A172 (cell line): Measurements from ENCODE around the gene ASPDH. TPM values are rescaled to one million over a fixed set of nuclear protein-coding genes. Genes with fewer than 3 reads are reported as not detected.

Experiments
- DNase-seq: peaks from one replicate; pipeline ENCODE4 v3.0.0-alpha.2; 2015; ENCODE audit warnings: low spot score
- total RNA-seq: library from RNA; depleted of rRNA; stranded (reverse); fragments of >200 nt; shearing (Covaris generic); gene quantifications from 2 replicates; pipeline ENCODE4 v1.2.3, GENCODE V29; 2014

The ASPDH gene
- total RNA-seq, 1 experiment from 2014 or later: not detected

DNA sequence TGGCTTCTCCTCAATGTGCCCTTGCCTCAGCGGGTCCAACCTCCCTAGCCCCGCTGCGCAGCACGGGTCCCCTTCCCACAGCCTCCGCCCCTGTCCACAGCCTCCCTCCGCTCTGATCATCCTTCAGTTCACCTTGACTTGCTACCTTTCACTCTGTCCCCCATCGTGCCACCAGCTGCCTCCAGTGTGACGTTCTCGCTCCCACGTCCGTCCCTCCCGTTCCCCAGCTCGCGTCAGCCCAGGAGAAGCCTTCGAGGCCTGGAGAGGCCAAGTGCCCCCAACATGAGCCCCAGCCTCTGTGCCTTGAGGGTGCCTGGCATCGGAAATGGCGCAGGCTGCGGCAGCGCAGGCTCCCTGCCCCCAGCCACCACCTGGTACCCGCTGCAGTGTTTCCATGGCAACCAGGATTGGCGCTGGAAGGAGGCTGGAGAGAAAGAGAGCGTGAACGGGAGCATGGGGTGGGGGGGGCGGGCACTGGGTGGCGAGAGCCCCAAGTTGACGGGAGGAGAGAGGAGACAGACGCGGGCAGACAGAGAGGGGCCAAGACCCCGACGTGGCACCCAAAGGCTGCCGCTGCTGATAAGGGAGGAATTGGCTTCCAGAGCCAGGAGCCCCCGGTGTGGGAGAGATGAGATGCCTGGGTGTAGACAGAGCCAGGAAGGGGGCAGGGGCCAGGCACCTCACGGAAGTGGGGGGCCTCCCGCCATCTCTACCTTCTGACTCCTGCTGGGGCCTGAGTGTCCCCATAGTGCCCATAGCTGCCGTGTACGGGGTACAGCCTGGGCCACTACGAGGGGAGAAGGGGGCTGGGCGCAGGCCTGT is 844 bp upstream of the ASPDH start:
- no peak for DNase-seq

DNA sequence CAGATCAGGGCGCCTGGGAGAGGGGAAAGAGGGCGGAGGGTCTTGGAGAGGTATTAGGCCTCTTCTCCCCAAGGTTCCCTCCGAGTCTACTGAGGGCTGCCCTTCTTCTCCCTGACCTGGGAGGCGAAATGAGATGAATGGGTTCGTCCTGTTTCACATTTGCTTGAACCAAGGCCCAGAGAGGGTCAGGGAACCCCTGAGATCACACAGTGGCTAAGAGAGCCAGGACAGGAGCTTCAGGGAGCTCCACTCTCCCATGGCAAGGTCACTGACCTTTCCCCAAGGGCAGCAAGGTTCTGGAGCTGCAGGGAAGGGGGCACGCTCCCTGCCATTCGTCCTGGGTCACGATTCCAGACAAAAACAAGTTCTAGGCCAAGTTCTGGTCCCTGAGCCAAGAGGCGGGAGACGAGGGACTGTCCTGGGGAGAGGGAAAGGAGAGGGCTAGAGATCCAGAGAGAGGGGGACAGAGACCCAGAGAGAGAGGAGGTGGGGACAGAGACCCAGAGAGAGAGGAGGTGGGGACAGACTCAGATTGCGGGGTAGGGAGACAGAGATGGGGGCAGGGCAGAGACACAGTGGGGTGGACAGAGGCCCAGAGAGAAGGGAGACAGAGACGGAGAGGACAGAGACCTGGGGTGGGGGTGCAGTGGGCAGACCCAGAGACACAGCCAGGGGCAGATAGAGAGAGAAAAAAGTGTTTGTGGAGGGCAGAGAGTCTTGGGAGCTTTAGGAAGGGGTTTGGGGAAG is 541 bp downstream of the ASPDH start:
- DNase-seq: no peak

DNA sequence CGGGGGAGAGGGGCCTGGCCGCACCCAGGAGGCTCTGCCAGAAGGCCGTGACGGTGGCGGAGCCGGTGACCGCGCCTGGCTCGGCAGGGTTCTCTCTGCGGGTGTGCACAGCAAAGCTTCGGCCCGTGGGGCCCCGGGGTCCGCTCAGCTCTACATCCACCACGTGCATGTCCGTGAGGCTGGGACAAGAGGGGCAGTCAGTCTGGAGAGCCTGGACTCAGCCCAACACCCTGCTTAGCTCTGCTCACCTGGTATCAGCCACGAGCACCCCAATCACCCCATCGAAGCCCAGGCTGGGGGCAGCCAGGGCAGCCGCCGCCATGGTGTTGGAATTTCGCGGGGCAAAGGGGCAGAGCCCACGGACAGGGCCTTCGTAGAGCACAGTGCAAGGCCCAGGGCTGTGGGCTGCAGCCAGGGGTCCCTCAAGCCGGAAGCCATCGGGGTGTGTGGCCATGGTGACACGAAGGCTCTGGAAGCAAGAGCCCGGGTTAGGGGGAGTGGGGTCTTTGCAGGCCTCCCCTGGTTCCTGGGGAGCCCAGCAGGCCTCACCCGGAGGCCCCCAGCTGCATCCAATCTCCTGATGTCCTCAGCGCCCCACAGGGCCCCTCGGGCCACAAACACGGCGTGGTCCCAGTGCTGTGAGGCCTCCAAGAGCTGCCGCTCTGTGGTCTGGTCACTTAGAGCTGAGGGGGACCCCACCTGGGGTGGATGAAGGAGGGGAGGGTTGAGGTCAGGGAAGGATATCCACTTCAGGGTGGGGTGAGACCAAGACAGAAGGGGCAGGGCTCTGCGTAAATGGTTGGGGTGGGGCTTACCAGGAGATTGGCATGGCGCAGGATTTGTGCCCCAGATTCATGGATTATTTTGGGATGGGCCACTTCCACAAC is 1.4 kb downstream of the ASPDH start:
- DNase-seq: no peak

DNA sequence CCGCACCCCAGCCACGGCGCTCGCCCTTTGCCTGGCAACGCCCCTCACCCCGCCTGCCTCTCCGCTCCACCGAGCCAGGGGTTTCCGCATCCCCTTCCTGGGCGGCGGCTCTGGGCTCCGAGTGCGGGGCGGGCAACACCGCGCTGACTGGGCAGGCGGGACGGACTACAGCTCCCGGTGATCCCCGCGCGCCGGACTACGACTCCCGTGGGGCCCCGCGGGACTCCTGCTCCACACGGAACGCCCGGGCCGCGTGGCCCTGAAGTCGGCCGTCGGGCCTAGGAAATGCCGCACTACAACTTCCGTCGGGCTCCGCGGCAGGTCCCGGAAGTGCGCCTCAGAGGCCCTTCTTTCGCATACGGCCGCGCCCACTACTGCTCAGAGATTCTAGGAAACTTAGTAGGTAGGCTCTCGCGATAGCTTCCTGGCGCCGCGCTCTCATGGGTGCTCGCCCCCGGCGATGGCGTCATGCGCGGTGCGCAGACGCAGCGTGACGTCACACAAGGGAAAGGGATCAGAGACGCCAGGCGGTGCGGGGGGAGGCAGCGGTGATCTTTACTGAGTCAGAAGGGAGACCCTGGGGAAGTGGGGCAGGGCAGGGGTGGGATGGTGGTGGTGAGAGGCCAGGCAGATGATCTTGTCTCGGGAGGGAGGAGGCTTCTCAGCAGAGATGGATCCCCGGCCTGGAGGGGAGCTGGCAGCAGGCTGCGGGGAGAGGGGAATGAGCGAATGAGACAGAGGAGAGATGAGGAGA is 2.5 kb downstream of the ASPDH start, which contains the start of gene JOSD2:
Gene JOSD2, minus strand, starts transcription at position 123 of the 754 bp plus-strand sequence. CDS start 760 bp downstream, outside the sequence.
- DNase-seq: peak; percentile 99

DNA sequence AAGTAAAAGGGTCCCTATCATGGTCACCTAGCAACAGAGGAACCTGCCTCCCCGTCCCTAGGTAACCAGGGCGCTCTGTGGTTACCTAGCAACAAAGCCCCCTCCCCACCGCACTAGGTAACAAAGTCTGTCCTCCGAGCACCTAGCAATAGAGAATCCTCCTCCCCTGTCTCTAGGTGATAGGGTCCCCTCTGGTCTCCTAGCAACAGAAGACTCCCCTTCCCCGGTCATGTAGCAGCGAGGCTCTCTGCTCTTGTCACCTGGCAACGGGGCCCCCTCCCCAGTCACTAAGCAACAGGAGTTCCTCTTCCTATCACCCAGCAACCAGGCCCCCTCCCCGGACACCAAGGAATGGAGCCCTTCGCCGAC is 3.0 kb downstream of the ASPDH start:
- no peak for DNase-seq

DNA sequence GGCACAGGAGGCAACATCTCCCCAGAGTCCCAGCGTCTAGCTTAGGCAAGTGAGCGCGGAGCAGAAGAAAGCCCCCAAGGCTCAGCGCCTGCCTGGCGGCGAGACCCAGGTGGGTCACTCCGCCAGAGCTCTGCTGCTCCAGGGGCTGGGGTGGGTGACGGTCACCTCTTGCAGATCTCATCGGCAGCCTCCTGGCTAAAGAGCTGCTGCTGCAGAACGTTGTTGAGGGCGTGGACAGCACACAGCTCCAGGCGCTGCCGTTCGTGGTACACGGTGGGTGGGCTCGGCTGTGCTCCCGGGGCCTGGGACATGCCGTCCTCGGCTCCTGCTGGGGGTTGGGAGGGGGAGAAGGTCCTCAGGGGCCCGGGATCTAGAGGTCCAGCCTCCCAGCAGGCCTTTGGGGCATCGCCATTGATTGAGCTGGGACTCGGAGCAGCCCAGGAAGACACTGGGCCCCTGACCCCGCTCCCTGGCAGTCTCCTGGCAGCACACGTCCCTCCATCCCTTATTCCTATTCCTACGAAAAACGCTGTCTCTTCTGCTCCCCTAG is 3.5 kb downstream of the ASPDH start:
- DNase-seq: no peak

DNA sequence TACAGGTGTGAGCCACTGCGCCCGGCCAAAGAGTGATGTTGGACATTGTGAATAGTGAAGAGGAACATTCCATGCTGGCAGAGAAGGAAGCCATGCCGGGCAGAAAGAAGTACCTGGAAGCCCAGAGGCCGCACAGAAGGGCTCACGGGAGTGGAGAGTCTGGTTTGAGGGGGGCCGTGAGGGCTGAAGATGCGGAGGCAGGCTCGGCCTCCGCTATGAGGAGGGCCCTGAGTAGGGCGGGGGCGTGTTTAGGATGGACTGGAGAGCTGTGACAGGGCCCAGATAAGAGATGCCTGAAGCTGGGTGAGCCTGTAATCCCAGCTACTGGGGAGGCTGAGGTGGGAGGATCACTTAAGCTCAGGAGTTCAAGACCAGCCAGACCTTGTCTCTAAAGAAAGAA is 4.3 kb downstream of the ASPDH start:
- no peak for DNase-seq

DNA sequence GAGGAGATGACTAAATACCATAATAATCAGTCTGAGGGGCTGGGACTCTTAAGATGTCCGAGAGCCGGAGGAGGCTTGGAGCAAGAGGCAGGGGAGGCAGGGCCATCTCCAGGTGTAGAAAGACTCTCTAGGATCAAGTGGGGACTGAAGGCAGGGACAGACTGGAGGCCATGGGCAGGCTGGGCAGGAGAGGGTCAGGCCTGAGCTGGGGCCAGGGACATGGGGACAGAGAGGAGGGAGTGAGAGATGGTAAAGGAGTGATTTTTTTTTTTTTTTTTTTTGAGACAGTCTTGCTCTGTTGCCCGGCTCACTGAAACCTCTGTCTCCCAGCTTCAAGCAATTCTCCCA is 4.9 kb downstream of the ASPDH start:
- no peak for DNase-seq

DNA sequence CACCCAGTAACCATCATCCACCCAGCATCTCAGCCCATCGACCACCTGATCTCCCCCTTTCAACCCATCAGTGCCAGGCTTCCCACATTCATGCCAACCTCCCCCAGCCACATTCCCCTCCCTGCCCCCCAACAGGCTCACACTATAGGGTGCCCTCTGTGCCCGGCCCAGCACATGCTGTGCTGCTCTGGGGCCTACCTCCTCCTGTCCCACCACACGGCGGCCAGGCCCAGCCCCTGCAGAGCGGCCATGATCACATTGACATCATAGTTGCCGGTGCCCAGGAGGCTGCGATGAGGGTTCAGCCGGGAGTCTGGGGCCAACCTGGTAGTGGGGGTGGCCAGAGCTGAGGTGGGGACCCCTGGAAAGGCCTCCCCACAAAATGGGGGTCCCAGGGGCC is 6.3 kb downstream of the ASPDH start:
- DNase-seq: no peak

DNA sequence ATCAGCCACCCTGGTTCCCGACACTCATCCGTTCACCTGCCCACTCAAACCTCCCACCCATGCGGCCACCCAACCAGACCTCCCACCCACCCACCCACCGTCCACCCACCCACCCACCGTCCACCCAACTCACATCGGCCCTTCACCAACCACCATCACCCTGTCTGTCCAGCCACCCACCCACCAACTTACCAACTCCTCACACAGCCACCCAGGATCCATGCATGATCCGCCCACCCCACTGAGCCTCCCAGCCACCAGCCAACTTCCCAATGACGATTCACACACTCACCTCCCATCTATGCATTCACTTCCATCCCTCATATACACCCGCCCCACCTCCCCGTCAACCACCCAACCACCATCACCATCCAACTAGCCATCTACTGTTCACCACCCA is 7.0 kb downstream of the ASPDH start:
- no peak for DNase-seq

DNA sequence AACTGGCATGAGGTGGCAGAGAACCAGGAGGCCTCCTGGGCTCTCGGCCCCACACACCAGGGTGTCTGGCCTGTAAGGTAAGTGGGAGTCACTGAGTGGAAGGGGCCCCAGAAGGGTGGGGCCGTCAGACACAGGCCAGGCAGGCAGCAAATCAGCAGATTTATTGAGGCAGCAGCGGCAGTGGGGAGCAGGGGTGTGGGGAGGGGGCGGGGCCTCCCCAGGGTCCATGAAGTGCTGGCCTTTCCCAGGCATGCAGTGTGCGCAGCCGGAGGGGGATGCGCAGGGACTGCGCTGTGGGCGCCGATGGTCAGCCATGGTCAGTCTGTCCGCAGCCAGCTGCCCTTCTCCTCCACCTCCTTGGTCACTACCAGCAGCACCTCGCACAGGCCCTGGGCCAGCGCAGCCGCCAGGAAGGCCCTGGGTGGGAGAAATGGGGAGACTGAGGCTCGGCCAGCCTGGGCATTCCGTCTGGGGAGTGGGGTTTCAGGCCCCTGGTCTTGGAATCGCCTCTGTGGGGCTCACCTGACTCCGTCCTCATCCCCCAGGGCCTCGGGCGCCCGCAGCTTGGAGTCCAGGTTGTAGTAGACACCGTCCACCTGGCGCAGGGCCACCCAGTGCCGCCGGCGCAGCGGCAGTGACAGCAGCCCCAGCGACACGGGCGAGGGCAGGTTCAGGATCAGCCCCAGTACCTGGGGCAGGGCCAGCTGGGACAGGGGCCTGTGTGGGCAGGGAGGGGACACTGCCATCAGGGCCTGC is 7.7 kb downstream of the ASPDH start:
- no peak for DNase-seq

DNA sequence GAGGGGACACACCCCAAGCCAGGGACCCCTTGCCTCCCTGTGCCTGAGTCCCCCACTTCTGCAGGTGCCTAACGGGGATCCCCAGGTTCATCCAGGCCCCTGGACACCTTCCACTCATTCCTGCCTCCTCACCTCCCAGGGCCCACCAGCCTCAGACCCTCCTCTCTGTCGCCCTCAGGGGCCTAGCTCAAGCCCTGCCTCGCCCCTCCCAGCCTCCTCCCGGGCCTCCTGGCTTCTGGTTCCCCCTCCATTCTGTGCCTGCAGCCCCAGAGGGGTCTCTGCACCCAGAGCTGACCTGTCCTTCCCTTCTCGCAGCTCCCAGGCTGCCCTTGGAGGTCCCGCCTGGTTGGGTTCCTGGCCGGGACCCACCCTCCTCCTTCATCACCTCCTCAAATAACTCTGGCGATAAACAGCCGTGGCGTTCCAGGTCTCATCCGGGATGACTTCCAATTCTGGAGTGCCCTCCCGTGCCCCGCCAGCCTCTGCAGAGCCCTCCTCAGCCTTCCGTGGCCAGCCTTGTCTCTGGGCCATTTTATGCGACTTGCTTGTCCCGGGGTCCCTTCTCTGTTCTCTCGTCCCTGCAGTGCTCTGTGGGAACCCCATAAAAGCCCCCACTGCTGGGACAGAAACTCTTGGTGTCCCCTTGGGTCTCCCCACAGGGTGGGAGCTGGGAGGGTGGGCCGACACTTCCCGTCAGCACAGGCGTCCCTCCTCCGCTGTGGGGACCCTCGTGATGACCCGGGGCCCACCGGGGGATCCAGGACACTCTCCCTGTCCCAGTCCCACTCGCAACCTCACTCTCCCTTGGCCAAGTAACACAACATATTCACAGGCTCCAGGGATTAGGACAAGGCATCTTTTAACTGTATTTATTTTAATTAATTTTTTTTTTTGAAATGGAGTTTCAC is 11.9 kb downstream of the ASPDH start:
- DNase-seq: no peak

DNA sequence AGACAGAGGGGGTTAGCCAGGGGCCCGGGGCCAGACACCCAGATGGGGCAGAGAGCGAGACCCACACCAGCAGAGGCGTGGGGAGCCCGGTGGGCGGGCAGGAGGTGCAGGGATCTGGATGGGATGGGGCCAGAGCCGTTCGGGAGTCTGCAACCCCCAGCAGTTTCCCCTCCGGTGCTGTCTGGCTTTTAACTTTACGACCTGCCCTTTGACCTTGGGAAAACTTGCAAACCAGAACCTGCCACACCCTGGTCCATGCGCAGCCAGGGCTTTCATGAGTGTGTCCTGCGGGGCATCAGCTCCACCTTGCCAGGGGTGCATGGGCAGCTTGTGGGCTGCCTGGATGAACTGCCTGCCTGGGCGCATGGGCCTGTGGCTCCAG is 12.5 kb downstream of the ASPDH start:
- DNase-seq: no peak

DNA sequence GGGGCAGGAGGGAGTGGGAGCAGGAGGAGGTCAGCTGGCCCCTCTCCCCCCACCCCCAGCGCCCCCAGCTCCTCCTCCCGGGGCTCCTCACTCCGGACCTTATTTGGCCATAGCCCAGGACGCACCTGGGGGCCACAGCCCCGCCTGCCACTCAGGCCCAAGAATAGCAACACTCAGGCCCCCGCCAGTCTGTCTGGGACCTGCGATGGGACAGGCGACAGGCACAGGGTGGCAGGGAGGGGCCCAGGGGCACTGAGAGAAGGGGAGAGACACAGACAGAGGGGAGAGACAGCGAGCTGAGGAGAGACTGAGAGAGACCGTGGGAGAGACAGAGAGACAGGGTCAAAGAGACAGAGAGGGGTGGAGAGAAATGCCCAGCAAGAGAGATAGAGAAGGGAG is 13.0 kb downstream of the ASPDH start:
- DNase-seq: no peak

DNA sequence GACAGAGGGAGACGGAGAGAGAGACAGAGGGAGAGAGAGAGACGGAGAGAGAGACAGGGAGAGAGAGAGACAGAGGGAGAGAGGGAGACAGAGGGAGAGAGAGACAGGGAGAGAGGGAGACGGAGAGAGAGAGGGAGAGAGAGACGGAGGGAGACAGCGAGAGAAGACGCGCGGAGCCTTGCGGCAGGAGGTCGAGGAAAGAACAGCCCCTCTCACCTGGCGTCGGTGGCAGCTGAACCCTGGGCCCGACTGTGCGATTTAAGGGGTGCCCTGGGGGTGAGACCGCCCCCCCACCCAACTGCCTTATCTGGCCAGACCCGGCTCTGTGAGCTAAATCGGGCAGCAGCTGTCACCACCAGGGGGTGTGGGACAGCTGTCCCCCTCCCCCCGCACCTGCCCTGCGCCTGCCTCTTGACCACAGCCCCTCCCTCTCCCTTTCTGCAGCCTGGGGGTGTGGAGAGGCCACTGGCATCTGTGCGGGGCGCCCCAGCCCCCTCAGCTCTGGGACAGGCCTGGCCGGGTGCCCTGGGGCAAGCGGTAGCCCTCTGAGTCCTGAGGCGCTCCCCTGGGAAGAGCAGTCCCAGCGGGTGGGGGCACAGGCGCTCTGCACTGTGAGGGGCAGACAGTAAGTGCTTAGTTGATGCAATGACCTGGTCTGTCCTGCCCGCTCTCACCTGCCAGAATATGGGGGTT is 13.5 kb downstream of the ASPDH start:
- no peak for DNase-seq

DNA sequence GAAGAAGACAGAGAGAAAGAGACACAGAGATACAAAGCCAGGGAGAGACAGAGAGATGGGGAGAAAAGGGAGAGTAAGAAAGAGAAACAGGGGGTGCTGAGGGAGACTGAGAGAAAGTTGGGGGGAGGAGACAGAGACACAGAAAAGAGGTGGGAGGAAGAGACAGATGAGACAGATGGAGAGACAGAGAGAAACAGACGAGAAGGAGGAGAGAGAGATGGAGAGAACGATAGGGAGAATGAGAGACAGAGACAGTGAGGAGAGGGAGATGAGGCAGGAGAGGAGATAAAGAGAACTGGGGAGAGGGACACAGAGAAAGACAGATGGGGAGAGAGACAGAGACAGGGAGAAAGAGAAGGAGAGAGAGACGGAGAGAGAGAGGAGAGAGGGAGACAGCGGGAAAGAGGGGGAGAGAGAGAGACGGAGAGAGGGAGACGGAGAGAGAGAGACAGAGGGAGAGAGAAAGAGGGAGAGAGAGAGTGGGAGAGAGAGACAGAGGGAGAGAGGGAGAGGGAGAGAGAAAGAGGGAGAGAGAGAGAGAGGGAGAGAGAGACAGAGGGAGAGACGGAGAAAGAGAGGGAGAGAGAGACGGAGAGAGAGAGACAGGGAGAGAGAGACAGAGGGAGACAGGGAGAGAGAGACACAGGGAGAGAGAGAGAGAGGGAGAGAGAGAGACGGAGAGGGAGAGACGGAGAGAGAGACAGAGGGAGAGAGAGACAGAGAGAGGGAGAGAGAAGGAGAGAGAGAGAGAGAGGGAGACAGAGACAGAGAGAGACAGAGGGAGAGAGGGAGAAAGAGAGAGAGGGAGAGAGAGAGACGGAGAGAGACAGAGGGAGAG is 15.3 kb downstream of the ASPDH start:
- no peak for DNase-seq

DNA sequence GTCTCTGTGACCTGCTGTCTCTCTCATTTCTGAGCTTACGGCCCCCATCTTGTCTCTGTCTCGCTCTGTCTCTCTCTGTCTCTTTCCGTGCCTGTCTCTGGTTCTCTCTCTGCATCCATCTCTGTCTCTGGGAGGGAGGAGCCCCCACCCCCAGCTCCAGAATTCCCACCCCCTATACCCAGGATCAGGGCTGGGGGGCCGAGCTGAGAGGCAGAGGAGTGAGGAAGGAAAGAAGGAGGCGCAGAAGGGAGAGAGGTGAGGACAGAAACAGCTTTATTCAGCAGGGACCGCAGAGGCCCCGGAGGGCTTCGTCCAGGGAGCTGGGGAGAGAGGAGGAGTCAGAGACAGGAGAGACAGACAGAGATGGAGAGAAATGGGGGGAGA is 16.7 kb downstream of the ASPDH start:
- DNase-seq: no peak
